IPS DF 19.7 (cell line): ENCODE results near the gene TMEM120B.
"Not testable (repeated sequence)": the region's sequence is repeated elsewhere in the genome, so short reads cannot be mapped to it uniquely, and the experiment has no call there.

Experiments used
- DNase-seq: peaks from one replicate; pipeline ENCODE4 v3.0.0-alpha.2; 2013; ENCODE audit warnings: low read depth, low spot score

TMEM120B gene

GRCh38 chr12:121745545-121745944, 33.0 kb downstream of the TMEM120B start:
- not testable (repeated sequence) for DNase-seq

- DNase-seq, result no peak
These were observed 35.6 kb downstream of the TMEM120B start for GRCh38 chr12:121748218-121748570.

GRCh38 chr12:121748571-121749265, 36.2 kb downstream of the TMEM120B start:
- no peak for DNase-seq

GRCh38 chr12:121749267-121749666, 36.7 kb downstream of the TMEM120B start:
- no peak for DNase-seq

- DNase-seq, result no peak
These were observed 38.0 kb downstream of the TMEM120B start for GRCh38 chr12:121750507-121750955.

GRCh38 chr12:121751034-121751433, 38.5 kb downstream of the TMEM120B start:
- no peak for DNase-seq

- no peak for DNase-seq
These were observed 39.3 kb downstream of the TMEM120B start for GRCh38 chr12:121751749-121752351.

GRCh38 chr12:121753844-121754264, 41.3 kb downstream of the TMEM120B start:
- DNase-seq, result no peak

- no peak for DNase-seq
These were observed 42.3 kb downstream of the TMEM120B start for GRCh38 chr12:121754836-121755235.

GRCh38 chr12:121755591-121755990, 43.0 kb downstream of the TMEM120B start:
- no peak for DNase-seq

GRCh38 chr12:121758536-121758935, 46.0 kb downstream of the TMEM120B start:
- not testable (repeated sequence) for DNase-seq

- DNase-seq, result no peak
These were observed 49.7 kb downstream of the TMEM120B start for GRCh38 chr12:121762269-121762668.

- no peak for DNase-seq
These were observed 52.3 kb downstream of the TMEM120B start for GRCh38 chr12:121764808-121765207.

GRCh38 chr12:121765573-121765972, 53.0 kb downstream of the TMEM120B start:
- DNase-seq, result no peak

- DNase-seq, result no peak
These were observed 53.9 kb downstream of the TMEM120B start for GRCh38 chr12:121766290-121767039.

- DNase-seq, result no peak
These were observed 55.0 kb downstream of the TMEM120B start for GRCh38 chr12:121767525-121768016.

GRCh38 chr12:121769297-121769830, 56.8 kb downstream of the TMEM120B start:
- no peak for DNase-seq

- DNase-seq, result no peak
These were observed 57.3 kb downstream of the TMEM120B start for GRCh38 chr12:121769831-121770301.

- no peak for DNase-seq
These were observed 57.8 kb downstream of the TMEM120B start for GRCh38 chr12:121770388-121770787.

- DNase-seq, result no peak
These were observed 58.5 kb downstream of the TMEM120B start for GRCh38 chr12:121770813-121771625.
